SK-N-SH (cell line): Measurements from ENCODE around the gene CASZ1.

Experiments
- CHD2 ChIP-seq: fragments of 150-350 bp; IDR thresholded peaks from 2 replicates; pipeline ENCODE4 v1.6.1; 2018; ENCODE audit warnings: low read length; ENCODE audit not compliant: partially characterized antibody
- EZH2phosphoT487 ChIP-seq: fragments of 200-600 bp; sonication (generic); IDR thresholded peaks from 2 replicates; pipeline ENCODE4 v1.6.1; 2017; ENCODE audit warnings: low read depth, mixed run types, mild to moderate bottlenecking, antibody characterized with exemption, moderate library complexity, borderline replicate concordance
- FOSL2 ChIP-seq: IDR thresholded peaks from 2 replicates; pipeline ENCODE4 v1.4.0; 2012; ENCODE audit warnings: low read depth, mild to moderate bottlenecking, moderate library complexity, borderline replicate concordance
- FOXJ3 ChIP-seq: sonication (generic); formaldehyde crosslinking; IDR thresholded peaks from 2 replicates; pipeline ENCODE4 v1.5.1; 2020; ENCODE audit warnings: mild to moderate bottlenecking, missing genetic modification reagents
- GABPA ChIP-seq: IDR thresholded peaks from 2 replicates; pipeline ENCODE4 v1.4.0; 2012; ENCODE audit warnings: low read depth, mild to moderate bottlenecking
- POLR2AphosphoS5 ChIP-seq: IDR thresholded peaks from 2 replicates; pipeline ENCODE4 v1.6.1; 2012; ENCODE audit warnings: low read depth, low read length
- RAD21 ChIP-seq: IDR thresholded peaks from 2 replicates; pipeline ENCODE4 v1.6.1; 2012; ENCODE audit warnings: mild to moderate bottlenecking, low read length
- RCOR1 ChIP-seq: fragments of 150-350 bp; IDR thresholded peaks from 2 replicates; pipeline ENCODE4 v1.6.1; 2017; ENCODE audit warnings: antibody characterized with exemption, low read length
- RFX5 ChIP-seq: IDR thresholded peaks from 2 replicates; pipeline ENCODE4 v1.6.1; 2012; ENCODE audit warnings: mild to moderate bottlenecking, improper control_type of control experiment, low read length
- SMC3 ChIP-seq: IDR thresholded peaks from 2 replicates; pipeline ENCODE4 v1.6.1; 2012; ENCODE audit warnings: low read depth, low read length, improper control_type of control experiment
- TAF1 ChIP-seq: IDR thresholded peaks from 2 replicates; pipeline ENCODE4 v1.6.1; 2012; ENCODE audit warnings: low read depth, mild to moderate bottlenecking, low read length, moderate library complexity, borderline replicate concordance
- TF ChIP-seq, protein P1 (sequence below): fragments of 200-600 bp; sonication (generic); IDR thresholded peaks from 2 replicates; pipeline ENCODE4 v1.6.1; 2017; ENCODE audit warnings: antibody characterized with exemption, mild to moderate bottlenecking, moderate library complexity
- TF ChIP-seq, protein P2 (sequence below): IDR thresholded peaks from 2 replicates; pipeline ENCODE4 v1.4.0; 2012; ENCODE audit warnings: low read depth
- TF ChIP-seq, protein P3 (sequence below): IDR thresholded peaks from 2 replicates; pipeline ENCODE4 v1.6.1; 2012; ENCODE audit warnings: mild to moderate bottlenecking, low read depth, low read length, moderate library complexity

DNA sequence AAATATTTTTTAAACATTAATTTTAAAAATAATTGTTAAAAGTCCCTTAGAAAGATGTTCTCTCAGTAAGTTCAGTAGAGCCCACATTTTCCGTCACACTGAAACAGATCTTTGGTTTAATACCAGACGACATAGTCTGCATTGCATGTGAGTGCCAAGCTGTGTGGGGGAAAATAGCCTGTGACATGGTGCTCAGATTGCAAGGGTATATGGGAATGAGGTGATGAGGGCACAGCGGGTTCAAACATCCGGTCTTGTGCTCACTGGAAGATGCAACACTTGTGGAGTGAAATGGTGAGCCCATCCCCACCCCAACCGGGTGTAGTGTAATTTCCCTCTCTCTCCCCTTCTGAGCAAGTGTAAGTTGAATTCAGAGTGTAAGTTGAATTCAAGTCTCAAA, 207.4 kb downstream of the CASZ1 start:
- no peak for TF ChIP-seq SMC3
- TF ChIP-seq, protein P1, sequence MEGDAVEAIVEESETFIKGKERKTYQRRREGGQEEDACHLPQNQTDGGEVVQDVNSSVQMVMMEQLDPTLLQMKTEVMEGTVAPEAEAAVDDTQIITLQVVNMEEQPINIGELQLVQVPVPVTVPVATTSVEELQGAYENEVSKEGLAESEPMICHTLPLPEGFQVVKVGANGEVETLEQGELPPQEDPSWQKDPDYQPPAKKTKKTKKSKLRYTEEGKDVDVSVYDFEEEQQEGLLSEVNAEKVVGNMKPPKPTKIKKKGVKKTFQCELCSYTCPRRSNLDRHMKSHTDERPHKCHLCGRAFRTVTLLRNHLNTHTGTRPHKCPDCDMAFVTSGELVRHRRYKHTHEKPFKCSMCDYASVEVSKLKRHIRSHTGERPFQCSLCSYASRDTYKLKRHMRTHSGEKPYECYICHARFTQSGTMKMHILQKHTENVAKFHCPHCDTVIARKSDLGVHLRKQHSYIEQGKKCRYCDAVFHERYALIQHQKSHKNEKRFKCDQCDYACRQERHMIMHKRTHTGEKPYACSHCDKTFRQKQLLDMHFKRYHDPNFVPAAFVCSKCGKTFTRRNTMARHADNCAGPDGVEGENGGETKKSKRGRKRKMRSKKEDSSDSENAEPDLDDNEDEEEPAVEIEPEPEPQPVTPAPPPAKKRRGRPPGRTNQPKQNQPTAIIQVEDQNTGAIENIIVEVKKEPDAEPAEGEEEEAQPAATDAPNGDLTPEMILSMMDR: no peak
- TF ChIP-seq, protein P2, sequence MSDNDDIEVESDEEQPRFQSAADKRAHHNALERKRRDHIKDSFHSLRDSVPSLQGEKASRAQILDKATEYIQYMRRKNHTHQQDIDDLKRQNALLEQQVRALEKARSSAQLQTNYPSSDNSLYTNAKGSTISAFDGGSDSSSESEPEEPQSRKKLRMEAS: no peak
- no peak for TF ChIP-seq POLR2AphosphoS5
- no peak for TF ChIP-seq RAD21
- TF ChIP-seq, protein P3, sequence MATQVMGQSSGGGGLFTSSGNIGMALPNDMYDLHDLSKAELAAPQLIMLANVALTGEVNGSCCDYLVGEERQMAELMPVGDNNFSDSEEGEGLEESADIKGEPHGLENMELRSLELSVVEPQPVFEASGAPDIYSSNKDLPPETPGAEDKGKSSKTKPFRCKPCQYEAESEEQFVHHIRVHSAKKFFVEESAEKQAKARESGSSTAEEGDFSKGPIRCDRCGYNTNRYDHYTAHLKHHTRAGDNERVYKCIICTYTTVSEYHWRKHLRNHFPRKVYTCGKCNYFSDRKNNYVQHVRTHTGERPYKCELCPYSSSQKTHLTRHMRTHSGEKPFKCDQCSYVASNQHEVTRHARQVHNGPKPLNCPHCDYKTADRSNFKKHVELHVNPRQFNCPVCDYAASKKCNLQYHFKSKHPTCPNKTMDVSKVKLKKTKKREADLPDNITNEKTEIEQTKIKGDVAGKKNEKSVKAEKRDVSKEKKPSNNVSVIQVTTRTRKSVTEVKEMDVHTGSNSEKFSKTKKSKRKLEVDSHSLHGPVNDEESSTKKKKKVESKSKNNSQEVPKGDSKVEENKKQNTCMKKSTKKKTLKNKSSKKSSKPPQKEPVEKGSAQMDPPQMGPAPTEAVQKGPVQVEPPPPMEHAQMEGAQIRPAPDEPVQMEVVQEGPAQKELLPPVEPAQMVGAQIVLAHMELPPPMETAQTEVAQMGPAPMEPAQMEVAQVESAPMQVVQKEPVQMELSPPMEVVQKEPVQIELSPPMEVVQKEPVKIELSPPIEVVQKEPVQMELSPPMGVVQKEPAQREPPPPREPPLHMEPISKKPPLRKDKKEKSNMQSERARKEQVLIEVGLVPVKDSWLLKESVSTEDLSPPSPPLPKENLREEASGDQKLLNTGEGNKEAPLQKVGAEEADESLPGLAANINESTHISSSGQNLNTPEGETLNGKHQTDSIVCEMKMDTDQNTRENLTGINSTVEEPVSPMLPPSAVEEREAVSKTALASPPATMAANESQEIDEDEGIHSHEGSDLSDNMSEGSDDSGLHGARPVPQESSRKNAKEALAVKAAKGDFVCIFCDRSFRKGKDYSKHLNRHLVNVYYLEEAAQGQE: no peak
- TF ChIP-seq RFX5: no peak
- TF ChIP-seq FOSL2: no peak
- no peak for TF ChIP-seq TAF1
- TF ChIP-seq EZH2phosphoT487: no peak
- TF ChIP-seq RCOR1: no peak
- no peak for TF ChIP-seq FOXJ3
- TF ChIP-seq CHD2: no peak
- no peak for TF ChIP-seq GABPA
